PFSK-1 (cell line): ENCODE measurements around the gene NBEA.

Experiments used
- FOXP2 ChIP-seq: optimal IDR thresholded peaks from 2 replicates; pipeline ENCODE3; 2011; ENCODE audit warnings: borderline replicate concordance, control low read depth, inconsistent platforms; ENCODE audit not compliant: insufficient read depth; ENCODE audit errors: extremely low read length, extremely low read depth
- POLR2AphosphoS5 ChIP-seq: IDR thresholded peaks from 2 replicates; pipeline ENCODE4 v1.6.1; 2012; ENCODE audit warnings: low read depth, mild to moderate bottlenecking, control low read depth, low read length, moderate library complexity
- REST ChIP-seq, 2 experiments: IDR thresholded peaks; 2 replicates each; pipeline versions ENCODE4 v1.6.1 to v1.8.0; 2011 to 2012; ENCODE audit warnings: low read depth in 2 of 2, low read length in 2 of 2, control low read depth in 1 of 2, inconsistent platforms in 1 of 2, mild to moderate bottlenecking in 1 of 2, moderate library complexity in 1 of 2; ENCODE audit not compliant: insufficient read depth in 1 of 2
- SIN3A ChIP-seq: IDR thresholded peaks from 2 replicates; pipeline ENCODE4 v1.6.1; 2012; ENCODE audit warnings: mild to moderate bottlenecking, low read length, moderate library complexity, borderline replicate concordance; ENCODE audit not compliant: insufficient read depth
- TAF1 ChIP-seq: IDR thresholded peaks from 2 replicates; pipeline ENCODE4 v1.6.1; 2012; ENCODE audit warnings: low read length, control low read depth, borderline replicate concordance; ENCODE audit not compliant: insufficient read depth

Gene NBEA

GRCh38 chr13:35387682-35388250, 445.7 kb downstream of the NBEA start:
- TF ChIP-seq TAF1 (no peak), POLR2AphosphoS5 (no peak), FOXP2 (no peak), REST (IDR thresholded peaks at IDR 0.05; ENCODE audit: insufficient read depth in 1 of 2, low read depth in 2 of 2, low read length in 2 of 2) (no peak), SIN3A (no peak)

GRCh38 chr13:35388441-35389355, 446.6 kb downstream of the NBEA start:
- TF ChIP-seq FOXP2 (no peak), SIN3A (no peak), POLR2AphosphoS5 (no peak), REST (IDR thresholded peaks at IDR 0.05; ENCODE audit: insufficient read depth in 1 of 2, low read depth in 2 of 2, low read length in 2 of 2) (no peak), TAF1 (no peak)

GRCh38 chr13:35389535-35389934, 447.5 kb downstream of the NBEA start:
- no peak for TF ChIP-seq SIN3A
- TF ChIP-seq TAF1, result no peak
- TF ChIP-seq POLR2AphosphoS5, result no peak
- no peak for TF ChIP-seq FOXP2
- no peak for TF ChIP-seq REST (IDR thresholded peaks at IDR 0.05; ENCODE audit: insufficient read depth in 1 of 2, low read depth in 2 of 2, low read length in 2 of 2)

- TF ChIP-seq REST (IDR thresholded peaks at IDR 0.05; ENCODE audit: insufficient read depth in 1 of 2, low read depth in 2 of 2, low read length in 2 of 2) (no peak), POLR2AphosphoS5 (no peak), FOXP2 (no peak), TAF1 (no peak), SIN3A (no peak)
Measured at GRCh38 chr13:35392768-35393167, 450.7 kb downstream of the NBEA start.
